ENCODE measurements around the gene TBX10. TPM values are rescaled to one million over a fixed set of nuclear protein-coding genes. Genes with fewer than 3 reads are reported as not detected.

TBX10 gene
- total RNA-seq, 1 experiment from 2014 or later: not detected

DNA sequence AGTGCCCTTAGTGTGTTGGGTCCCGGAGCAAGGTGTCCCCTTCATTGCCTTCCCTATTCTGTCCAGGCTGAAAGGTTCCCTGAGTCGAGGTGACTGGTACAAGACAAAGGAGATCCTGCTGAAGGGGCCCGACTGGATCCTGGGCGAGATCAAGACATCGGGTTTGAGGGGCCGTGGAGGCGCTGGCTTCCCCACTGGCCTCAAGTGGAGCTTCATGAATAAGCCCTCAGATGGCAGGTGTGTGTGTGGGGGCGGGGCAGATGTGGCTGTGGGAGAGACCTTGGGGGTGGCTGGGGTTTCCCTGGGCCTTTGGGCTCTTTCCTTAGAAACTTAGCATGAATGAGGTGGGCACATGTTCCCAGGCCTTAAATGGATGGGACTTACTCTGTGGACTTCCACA is 31.1 kb downstream of the TBX10 start:
- BruUV-seq (replicated peaks): no TSS peak
- DNase-seq (ENCODE audit: low read depth, low spot score) (no peak), ATAC-seq (no peak)
- peaks cover 12% of the 10 kb centered on the region for H3K4me1 ChIP-seq (ENCODE audit: control insufficient read depth, insufficient read depth, low read length)
- H3K4me3 ChIP-seq (ENCODE audit: low read depth in 2 of 2, low read length in 2 of 2): no peak overlapping the region
- no peaks in the 10 kb centered on the region for H3K27me3 ChIP-seq (ENCODE audit: control insufficient read depth, insufficient read depth, low read length)
- intact Hi-C loops (cut with micrococcal nuclease; ENCODE audit: unreplicated experiment) (no loop called here), in situ Hi-C loops (cut with HindIII; ENCODE audit: low pct_unique_long_range_greater_than_20kb, low sequenced_read_pairs) (no loop called here)
- H3K36me3 ChIP-seq (ENCODE audit: control insufficient read depth, insufficient read depth, low read length): no peaks in the 10 kb centered on the region; the same call in 1 of the 2 replicates
- CTCF ChIA-PET: interaction anchor here (0.7 kb wide), 1 partner anchor 50 kb away, joined by 3 read pairs; no protein-coding TSS in a partner anchor
- no peaks in the 10 kb centered on the region for H3K9me3 ChIP-seq (ENCODE audit: control insufficient read depth, insufficient read depth, low read depth, low read length)
- POLR2A ChIA-PET: no interaction called here
- TF ChIP-seq POLR2AphosphoS5 (IDR thresholded peaks at IDR 0.05; ENCODE audit: low read depth, low read length): no peak
- H3K27ac ChIP-seq (ENCODE audit: low read length): no peak overlapping the region

DNA sequence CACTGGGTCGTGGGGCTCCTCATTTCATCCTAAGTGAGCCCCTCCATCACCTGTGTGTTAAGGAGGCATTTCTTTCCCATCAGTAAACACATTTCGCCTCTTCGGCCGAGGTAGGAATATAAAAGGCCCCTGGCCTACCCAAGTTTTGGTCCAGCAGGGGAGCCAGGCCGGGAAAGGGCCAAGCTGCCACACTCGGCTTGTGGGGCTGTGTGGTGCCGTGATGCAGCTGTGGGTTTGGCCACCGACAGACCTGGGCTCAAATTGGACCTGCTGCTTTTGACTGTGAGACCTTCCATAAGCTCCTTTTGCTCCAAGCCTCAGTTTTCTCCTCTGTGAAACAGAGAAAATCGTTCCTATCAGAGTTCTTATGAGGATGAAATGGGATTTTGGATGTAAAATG is 32.1 kb downstream of the TBX10 start:
- Histone ChIP-seq H3K27me3 (ENCODE audit: control insufficient read depth, insufficient read depth, low read length) (no peaks in the 10 kb centered on the region), H3K36me3 (ENCODE audit: control insufficient read depth, insufficient read depth, low read length) (no peaks in the 10 kb centered on the region; the same call in 1 of the 2 replicates), H3K4me3 (ENCODE audit: low read depth in 2 of 2, low read length in 2 of 2) (peak overlapping the region; percentile 95 to 99), H3K27ac (ENCODE audit: low read length) (peak overlapping the region; percentile 84), H3K4me1 (ENCODE audit: control insufficient read depth, insufficient read depth, low read length) (peaks cover 11% of the 10 kb centered on the region), H3K9me3 (ENCODE audit: control insufficient read depth, insufficient read depth, low read depth, low read length) (no peaks in the 10 kb centered on the region)
- CTCF ChIA-PET: interaction anchor here (0.6 kb wide), 1 partner anchor 63 kb away, joined by 5 read pairs; no protein-coding TSS in a partner anchor
- intact Hi-C loops (cut with micrococcal nuclease; ENCODE audit: unreplicated experiment): no loop called here
- in situ Hi-C loops (cut with HindIII; ENCODE audit: low pct_unique_long_range_greater_than_20kb, low sequenced_read_pairs): no loop called here
- no peak for ATAC-seq
- POLR2A ChIA-PET: no interaction called here
- DNase-seq (ENCODE audit: low read depth, low spot score): no peak
- BruUV-seq (replicated peaks): no TSS peak
- TF ChIP-seq TCF7L2 (IDR thresholded peaks at IDR 0.05; ENCODE audit: low read depth, low read length) (no peak), SIN3A (IDR thresholded peaks at IDR 0.05; ENCODE audit: borderline replicate concordance, insufficient read depth, low read depth, low read length) (no peak), POLR2AphosphoS5 (IDR thresholded peaks at IDR 0.05; ENCODE audit: low read depth, low read length) (no peak)
- TF ChIP-seq, protein P1, sequence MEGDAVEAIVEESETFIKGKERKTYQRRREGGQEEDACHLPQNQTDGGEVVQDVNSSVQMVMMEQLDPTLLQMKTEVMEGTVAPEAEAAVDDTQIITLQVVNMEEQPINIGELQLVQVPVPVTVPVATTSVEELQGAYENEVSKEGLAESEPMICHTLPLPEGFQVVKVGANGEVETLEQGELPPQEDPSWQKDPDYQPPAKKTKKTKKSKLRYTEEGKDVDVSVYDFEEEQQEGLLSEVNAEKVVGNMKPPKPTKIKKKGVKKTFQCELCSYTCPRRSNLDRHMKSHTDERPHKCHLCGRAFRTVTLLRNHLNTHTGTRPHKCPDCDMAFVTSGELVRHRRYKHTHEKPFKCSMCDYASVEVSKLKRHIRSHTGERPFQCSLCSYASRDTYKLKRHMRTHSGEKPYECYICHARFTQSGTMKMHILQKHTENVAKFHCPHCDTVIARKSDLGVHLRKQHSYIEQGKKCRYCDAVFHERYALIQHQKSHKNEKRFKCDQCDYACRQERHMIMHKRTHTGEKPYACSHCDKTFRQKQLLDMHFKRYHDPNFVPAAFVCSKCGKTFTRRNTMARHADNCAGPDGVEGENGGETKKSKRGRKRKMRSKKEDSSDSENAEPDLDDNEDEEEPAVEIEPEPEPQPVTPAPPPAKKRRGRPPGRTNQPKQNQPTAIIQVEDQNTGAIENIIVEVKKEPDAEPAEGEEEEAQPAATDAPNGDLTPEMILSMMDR (IDR thresholded peaks at IDR 0.05): no peak
- TF ChIP-seq, protein P2, sequence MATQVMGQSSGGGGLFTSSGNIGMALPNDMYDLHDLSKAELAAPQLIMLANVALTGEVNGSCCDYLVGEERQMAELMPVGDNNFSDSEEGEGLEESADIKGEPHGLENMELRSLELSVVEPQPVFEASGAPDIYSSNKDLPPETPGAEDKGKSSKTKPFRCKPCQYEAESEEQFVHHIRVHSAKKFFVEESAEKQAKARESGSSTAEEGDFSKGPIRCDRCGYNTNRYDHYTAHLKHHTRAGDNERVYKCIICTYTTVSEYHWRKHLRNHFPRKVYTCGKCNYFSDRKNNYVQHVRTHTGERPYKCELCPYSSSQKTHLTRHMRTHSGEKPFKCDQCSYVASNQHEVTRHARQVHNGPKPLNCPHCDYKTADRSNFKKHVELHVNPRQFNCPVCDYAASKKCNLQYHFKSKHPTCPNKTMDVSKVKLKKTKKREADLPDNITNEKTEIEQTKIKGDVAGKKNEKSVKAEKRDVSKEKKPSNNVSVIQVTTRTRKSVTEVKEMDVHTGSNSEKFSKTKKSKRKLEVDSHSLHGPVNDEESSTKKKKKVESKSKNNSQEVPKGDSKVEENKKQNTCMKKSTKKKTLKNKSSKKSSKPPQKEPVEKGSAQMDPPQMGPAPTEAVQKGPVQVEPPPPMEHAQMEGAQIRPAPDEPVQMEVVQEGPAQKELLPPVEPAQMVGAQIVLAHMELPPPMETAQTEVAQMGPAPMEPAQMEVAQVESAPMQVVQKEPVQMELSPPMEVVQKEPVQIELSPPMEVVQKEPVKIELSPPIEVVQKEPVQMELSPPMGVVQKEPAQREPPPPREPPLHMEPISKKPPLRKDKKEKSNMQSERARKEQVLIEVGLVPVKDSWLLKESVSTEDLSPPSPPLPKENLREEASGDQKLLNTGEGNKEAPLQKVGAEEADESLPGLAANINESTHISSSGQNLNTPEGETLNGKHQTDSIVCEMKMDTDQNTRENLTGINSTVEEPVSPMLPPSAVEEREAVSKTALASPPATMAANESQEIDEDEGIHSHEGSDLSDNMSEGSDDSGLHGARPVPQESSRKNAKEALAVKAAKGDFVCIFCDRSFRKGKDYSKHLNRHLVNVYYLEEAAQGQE (IDR thresholded peaks at IDR 0.05; ENCODE audit: insufficient read depth in 1 of 2, low read depth in 2 of 2, low read length in 1 of 2): no peak

DNA sequence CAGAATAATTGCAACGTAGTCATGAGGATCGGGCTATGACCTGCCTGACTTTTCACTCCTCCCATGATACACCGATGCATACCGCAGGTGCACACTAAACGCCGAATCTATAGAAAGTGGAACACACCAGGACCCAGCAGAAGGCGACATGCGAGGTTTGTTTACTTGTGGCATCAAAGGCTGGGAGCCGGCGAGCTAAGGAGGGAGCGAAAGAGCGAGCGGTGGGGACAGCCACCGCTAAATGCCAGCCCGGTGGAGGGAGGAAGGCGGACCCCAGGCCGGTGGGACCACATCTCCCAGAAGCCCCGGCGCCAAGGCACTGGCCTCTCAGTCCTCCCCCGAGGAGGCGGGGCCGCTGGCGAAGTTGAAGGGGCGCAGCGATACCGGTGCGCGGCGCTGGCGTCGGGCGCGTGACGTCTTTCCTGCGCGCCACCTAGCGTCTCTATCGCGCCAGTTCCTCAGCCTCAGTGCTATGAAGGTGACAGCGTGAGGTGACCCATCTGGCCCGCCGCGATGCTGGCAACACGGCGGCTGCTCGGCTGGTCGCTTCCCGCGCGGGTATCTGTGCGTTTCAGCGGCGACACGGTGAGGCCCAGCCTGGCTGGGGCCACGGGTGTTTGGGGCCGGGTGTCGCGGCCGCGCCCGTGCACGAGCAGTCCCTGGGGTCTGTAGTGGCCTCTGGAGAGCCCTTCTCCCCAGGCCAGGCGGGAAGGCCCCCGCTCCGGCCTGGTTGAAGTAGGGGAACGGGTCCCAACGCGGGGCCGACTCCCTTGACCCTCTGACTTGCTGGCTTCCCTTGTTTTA is 32.9 kb downstream of the TBX10 start, which contains the start of gene NDUFV1:
NDUFV1 (plus strand) TSS at position 445 of the 804 bp plus-strand sequence; CDS start at position 514, 69 bp downstream.
- intact Hi-C loops (cut with micrococcal nuclease; ENCODE audit: unreplicated experiment): no loop called here

More for the DNA sequence above, 32.9 kb downstream of the TBX10 start, which contains the start of gene NDUFV1:
- H3K27me3 ChIP-seq (ENCODE audit: control insufficient read depth, insufficient read depth, low read length): no peaks in the 10 kb centered on the region
- in situ Hi-C loops (cut with HindIII; ENCODE audit: low pct_unique_long_range_greater_than_20kb, low sequenced_read_pairs): no loop called here
- H3K27ac ChIP-seq (ENCODE audit: low read length): peak within 1 kb of the TSS; percentile 84
- TF ChIP-seq, protein P2 (IDR thresholded peaks at IDR 0.05; ENCODE audit: insufficient read depth in 1 of 2, low read depth in 2 of 2, low read length in 1 of 2): 0 out of 4 replicates have a peak, but pooled peaks of 1 of the 2 experiments have one; percentile 10
- TF ChIP-seq, protein P1 (IDR thresholded peaks at IDR 0.05): peak; percentile 71; the same call in 1 of the 2 replicates
- TF ChIP-seq TCF7L2 (IDR thresholded peaks at IDR 0.05; ENCODE audit: low read depth, low read length): peak; percentile 80
- peak; percentile 86 for TF ChIP-seq POLR2AphosphoS5 (IDR thresholded peaks at IDR 0.05; ENCODE audit: low read depth, low read length)
- TF ChIP-seq SIN3A (IDR thresholded peaks at IDR 0.05; ENCODE audit: borderline replicate concordance, insufficient read depth, low read depth, low read length): peak; percentile 92; the same call in 1 of the 2 replicates
- ChIA-PET POLR2A (no interaction called here), CTCF (interaction anchor here (0.6 to 1.5 kb wide), 2 partner anchors 8 to 63 kb away, joined by 5 to 11 read pairs; no protein-coding TSS in a partner anchor)
- H3K36me3 ChIP-seq (ENCODE audit: control insufficient read depth, insufficient read depth, low read length): no peaks in the 10 kb centered on the region; the same call in 1 of the 2 replicates
- H3K4me3 ChIP-seq (ENCODE audit: low read depth in 2 of 2, low read length in 2 of 2): peak within 1 kb of the TSS; percentile 95 to 99
- H3K9me3 ChIP-seq (ENCODE audit: control insufficient read depth, insufficient read depth, low read depth, low read length): no peaks in the 10 kb centered on the region
- ATAC-seq (peak; percentile 100), DNase-seq (ENCODE audit: low read depth, low spot score) (peak; percentile 72)
- peaks cover 11% of the 10 kb centered on the region for H3K4me1 ChIP-seq (ENCODE audit: control insufficient read depth, insufficient read depth, low read length)
- BruUV-seq (replicated peaks): no TSS peak
